M059J (cell line): ENCODE data around the gene SEPHS2. TPM values are rescaled to one million over a fixed set of nuclear protein-coding genes. Genes with fewer than 3 reads are reported as not detected.
"Not testable (repeated sequence)": the region's sequence is repeated elsewhere in the genome, so short reads cannot be mapped to it uniquely, and the experiment has no call there.

Experiments used
- DNase-seq: peaks from one replicate; pipeline ENCODE4 v3.0.0-alpha.2; 2012; ENCODE audit warnings: low read depth
- total RNA-seq: library from RNA; depleted of rRNA; stranded (reverse); fragments of >200 nt; shearing (Covaris generic); gene quantifications from 2 replicates; pipeline ENCODE4 v1.2.3, GENCODE V29; 2014

SEPHS2 gene
- total RNA-seq, 1 experiment from 2014 or later = 11.3 TPM

DNA sequence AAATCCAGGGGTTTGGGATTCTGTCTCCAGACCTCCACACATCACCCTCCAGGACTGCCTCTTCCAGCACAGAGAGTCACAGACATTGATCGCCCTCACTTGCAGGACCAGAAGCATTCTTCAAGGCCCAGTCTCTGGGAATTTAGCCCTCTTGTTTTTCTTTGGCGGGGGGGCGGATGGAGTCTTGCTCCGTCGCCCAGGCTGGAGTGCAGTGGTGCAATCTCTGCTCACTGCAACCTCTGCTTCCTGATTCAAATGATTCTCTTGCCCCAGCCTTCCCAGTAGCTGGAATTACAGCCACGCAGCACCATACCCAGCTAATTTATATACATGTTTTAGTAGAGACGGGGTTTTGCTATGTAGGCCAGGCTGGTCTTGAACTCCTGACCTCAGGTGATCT lies 18.4 kb upstream of the SEPHS2 start:
- DNase-seq = no peak

DNA sequence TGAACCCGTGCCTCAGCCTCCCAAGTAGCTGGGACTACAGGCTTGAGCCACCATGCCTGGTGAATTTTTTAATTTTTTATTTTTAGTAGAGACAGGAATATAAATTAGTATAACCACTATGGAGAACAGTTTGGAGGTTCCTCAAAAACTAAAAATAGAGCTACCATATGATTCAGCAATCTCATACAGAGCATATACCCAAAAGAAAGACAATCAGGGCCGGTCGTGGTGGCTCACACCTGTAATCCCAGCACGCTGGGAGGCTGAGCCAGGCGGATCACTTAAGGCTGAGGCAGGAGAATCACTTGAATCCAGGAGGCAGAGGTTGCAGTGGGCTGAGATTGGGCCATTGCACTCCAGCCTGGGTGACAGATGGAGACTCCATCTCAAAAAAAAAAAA lies 15.8 kb upstream of the SEPHS2 start:
- DNase-seq = not testable (repeated sequence)

DNA sequence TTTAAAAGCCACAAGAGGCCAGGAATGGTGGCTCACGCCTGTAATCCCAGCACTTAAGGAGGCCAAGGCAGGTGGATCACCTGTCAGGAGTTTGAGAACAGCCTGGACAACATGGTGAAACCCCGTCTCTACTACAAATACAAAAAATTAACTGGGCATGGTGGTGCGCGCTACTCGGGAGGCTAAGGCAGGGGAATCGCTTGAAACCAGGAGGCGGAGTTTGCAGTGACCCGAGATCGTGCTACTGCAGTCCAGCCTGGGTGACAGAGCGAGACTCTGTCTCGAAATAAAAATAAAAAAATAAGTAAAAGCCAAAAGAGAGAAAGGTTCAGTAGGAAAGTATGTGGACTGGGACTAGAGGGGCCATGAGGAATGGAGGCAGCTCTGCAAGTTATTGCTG lies 13.8 kb upstream of the SEPHS2 start:
- DNase-seq = no peak

DNA sequence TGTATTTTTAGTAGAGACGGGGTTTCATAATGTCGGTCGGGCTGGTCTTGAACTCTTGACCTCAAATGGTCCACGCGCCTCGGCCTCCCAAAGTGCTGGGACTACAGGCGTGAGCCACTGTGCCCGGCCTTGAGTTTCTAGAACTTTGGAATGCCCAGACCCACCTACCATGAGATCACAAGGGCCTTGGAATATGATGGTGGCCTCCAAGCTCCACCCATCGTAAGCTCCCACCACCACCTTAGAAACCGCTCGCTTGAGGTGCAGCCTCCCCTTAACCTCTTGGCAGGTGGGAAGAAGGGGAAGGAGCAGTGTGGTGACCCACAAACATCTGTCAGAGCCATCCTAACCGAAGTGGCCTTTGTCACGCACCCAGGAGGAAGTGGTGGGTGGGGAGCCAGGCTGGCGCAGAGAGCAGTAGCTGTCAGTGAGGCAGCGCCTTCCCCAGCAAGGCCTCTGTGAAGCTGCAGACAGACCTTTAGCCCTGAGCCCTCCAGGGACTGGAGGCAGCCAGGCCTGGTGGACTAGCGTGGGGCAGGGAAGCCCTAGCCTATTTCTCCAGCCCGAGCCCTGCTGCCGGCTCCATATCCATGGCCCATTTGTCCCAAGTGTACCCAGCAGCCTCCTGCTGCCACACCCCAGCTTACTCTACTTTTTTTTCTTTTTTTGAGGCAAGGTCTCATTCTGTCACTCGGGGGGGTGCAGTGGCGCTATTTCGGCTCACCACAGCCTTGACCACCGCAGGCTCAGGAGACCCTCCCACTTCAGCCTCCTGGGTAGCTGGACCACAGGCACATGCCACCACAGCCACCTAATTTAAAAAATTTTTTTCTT lies 13.1 kb upstream of the SEPHS2 start:
- DNase-seq = no peak

DNA sequence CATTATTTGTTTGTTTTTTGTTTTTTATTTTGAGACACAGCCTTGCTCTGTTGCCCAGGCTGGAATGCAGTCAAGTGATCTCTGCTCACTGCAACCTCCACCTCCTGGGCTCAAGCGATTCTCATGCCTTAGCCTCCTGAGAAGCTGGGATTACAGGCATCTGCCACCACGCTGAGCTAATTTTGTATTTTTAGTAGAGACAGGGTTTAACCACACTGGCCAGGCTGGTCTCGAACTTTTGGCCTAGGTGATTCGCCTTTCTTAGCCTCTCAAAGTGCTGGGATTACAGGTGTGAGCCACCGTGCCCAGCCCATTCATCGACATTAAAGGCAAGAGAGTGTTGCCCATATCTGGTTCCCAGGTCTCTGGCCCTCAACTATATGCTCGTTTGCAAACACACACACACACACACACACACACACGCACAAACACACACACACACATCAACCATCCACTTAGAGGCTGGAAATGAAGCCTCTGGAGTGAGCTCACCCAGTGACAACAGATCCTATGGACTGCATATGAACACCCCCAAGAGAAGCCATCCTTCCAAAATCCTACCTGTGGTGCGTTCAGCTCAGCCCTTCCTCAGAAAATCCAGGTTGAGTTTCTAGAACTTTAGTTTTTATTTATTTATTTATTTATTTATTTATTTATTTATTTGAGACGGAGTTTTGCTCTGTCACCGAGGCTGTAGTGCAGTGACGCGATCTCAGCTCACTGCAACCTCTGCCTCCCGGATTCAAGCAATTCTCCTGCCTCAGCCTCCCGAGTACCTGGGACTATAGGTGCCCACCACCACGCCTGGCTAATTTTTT lies 12.3 kb upstream of the SEPHS2 start:
- DNase-seq = no peak

DNA sequence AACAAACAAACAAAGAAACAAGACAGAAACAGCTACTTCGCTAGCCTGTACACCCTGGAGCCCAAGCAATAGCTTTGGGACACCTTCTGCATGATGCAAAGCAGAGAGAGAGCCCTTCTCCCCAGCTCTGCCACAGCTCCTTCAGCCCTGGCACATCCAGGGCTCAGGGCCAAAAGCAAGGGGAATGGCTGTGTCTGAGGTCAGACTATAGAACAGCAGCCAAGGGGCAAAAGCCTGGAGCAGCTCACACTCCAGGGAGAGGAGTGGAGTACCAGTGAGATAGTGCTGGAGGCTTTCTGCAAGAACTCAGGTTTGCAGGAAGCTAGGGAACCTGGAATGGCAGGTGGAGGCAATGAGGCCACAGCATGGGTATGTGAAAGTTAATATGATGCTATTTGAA lies 11.6 kb upstream of the SEPHS2 start:
- no peak for DNase-seq

DNA sequence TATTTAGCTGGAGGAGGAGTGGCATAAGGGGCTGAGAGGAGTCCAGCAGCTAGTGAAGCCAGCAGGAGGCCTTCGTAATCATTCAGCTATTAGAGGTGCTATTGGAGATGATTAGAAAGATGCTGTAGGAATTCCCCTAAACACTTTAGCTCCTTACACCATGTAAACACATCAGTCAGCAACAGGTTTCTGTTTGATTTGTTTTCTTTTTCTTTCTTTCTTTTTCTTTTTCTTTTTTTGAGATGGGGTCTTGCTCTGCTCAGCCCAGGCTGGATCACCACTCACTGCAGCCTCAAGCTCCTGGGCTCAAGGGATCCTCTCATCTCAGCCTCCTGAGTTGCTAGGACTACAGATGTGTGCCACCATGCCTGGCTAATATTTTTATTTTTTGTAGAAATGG lies 10.6 kb upstream of the SEPHS2 start:
- no peak for DNase-seq

DNA sequence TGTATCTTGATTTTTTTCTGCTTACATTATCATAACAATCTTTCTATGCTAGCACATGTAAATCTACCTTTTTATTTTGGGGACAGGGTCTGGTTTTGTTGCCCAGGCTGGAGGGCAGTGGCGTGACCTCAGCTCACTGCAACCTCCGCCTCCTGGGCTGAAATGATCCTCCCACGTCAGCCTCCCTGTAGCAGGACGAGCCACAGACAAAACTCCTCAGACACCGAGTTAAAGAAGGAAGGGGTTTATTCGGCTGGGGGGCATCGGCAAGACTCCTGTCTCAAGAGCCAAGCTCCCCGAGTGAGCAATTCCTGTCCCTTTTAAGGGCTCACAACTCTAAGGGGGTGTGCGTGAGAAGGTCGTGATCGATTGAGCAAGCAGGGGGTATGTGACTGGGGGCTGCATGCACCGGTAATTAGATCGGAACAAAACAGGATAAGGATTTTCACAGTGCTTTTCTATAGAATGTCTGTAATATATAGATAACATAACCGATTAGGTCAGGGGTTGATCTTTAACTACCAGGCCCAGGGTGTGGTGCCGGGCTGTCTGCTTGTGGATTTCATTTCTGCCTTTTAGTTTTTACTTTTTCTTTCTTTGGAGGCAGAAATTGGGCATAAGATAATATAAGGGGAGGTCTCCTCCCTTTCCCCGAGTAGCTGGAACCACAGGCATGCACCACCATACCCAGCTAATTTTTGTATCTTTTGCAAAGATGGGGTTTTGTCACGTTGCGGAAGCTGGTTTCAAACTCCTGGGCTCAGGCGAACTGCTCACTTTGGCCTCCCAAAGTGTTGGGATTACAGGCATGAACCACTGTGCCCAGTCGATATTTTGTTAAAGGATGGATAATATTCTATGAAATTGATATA lies 7.3 kb upstream of the SEPHS2 start:
- not testable (repeated sequence) for DNase-seq

DNA sequence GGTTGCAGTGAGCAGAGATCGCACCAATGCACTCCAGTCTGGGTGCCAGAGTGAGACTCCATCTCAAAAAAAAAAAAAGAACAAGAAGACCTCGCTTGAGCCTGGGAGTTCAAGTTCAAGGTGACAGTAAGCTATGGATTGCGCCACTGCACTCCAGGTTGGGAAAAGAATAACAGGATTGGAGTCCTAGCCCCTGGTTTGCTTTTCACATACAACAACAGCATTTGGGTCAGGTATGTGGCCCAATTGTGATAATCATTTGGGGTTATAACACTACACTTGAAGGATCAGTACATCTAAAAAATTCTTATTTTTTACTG lies 3.4 kb upstream of the SEPHS2 start:
- no peak for DNase-seq

DNA sequence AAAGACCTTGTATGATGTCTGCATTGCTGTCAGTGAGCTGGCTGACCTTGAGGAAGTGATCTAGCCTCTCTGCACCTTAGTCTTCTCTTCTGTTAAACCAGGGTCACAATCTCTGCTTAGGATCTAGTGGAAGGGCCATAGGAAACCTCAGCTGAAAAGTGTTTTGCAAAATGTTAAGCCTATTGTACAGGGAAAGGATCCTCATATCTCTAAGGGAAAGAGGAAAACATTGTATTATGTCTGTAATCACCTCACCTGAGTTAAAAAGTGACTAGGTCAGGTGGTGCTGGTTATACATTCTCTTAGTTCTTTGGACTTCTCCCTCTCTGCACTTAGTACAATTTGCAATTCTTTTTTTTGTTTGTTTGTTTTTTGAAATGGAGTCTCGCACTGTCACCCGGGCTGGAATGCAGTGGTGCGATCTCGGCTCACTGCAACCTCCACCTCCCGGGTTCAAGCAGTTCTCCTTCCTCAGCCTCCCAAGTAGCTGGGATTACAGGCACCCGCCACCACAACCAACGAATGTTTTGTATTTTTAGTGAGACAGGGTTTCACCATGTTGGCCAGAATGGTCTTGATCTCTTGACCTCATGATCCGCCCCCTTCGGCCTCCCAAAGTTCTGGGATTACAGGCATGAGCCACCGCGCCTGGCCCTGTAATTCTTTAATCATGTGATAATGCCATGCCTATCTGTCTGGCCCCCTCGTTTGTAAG lies 2.0 kb upstream of the SEPHS2 start:
- DNase-seq = no peak

DNA sequence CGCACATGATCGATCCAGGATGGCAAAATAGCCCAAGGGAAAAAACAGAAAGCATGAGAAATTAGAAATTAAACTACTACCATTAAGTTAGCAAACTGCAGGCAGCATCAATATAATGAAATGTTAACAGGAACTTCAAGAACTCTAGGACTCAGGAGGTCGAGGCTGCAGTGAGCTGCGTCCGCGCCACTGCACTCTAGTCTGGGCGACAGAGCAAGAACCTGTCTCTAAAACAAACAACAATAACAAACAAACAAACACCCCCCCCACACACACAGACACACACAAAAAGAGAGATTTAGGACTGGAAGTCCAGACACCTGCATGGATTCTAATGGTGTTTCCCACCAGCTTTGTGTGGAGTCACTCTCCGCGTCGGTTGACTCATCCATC lies 525 bp upstream of the SEPHS2 start:
- DNase-seq = no peak

DNA sequence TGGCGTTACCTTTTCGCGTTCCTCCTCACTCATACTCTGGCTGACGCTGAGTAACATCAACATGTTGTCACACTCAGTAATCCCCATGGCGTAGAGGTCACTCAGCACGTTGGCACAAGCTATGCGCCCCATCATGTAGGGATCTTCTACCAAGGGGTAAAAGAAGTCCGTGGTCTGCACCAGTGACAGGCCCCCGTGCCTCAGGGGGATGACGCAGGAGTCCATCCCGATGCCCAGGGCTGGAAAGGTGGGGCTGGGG lies 596 bp downstream of the SEPHS2 start:
- no peak for DNase-seq

DNA sequence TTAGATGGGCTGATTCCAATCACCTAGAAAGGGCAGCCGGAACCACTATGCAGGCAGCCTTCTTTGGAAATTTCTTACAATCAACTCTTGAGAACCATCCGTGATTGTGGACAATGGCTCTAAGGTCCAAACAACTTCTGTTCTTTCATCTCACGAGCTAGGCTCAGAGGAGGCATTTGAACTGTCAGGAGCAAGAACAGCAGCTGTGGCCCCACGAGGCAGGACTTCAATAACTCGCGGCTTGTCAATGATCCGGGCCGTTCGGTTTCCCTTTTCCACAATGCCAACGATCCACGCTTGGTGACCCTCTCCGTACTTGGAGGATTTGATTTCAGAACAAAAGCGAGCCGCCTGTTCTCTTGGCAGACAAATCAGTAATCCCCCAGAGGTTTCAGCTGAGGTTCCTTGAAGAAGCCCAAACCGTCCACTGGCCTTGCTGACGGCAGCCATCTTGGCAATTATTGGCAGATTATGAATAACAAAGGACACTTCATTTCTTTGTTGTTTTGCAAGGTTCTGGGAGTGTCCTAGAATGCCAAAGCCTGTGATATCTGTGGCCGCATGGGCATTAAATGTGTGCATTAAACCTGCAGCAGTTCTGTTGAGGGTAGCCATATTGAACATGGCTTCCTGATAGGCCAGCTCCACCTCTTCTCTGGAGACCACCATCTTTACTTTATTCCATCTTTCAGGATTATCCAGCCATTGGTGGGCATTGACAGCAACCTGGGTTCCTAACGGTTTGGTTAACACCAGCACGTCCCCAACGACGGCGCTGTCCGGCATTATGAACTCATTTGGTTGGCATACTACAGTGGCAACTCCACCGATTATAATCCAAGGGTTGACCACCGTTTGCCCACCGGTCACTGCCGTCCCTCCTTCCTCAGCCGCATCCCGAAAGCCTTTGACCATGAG lies 1.2 kb downstream of the SEPHS2 start:
- no peak for DNase-seq

DNA sequence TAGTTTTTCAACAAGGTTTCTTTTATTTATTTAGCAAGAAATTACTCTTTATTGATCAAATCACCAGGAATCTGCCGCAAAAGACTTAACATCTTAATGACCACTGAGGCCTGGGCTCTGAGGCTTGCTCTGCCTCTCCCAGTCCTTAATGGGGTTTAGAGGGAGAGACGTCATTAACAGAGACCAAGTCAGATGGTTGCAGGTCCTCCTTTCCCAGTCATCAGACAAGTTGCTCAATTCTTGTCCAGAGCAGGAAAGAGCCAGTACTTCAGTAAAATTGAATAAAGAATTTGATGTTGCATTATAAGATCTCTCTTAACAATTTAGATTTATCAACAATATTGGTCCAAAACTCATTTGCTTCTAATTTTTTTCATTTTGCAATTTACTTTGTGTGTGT lies 2.0 kb downstream of the SEPHS2 start:
- no peak for DNase-seq

DNA sequence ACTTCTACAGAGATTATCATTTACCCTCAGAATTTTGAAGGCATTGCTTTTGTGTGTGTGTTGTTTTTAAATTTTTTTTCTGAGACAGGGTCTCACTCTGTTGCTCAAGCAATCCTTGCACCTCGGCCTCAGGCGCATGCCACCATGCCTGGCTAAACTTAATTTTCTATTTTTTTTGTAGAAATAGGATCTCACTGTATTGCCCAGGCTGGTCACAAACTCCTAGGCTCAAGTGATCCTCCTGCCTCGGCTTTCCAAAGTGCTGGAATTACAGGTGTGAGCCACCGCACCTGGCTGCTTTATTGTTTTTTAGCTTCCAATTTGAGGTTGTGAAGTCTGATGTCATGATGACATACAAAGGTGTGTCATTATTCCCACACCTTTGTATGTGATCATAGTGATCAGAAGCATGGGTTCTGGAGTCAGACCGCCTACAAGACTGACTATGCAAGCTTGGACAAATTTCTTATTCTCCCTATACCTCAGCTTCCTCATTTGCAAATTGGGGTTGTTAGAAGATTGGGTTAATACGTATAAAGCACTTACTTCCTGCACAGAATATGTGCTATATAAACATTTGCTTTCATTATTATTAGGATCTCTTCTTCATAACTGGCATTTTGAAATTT lies 5.8 kb downstream of the SEPHS2 start:
- no peak for DNase-seq

DNA sequence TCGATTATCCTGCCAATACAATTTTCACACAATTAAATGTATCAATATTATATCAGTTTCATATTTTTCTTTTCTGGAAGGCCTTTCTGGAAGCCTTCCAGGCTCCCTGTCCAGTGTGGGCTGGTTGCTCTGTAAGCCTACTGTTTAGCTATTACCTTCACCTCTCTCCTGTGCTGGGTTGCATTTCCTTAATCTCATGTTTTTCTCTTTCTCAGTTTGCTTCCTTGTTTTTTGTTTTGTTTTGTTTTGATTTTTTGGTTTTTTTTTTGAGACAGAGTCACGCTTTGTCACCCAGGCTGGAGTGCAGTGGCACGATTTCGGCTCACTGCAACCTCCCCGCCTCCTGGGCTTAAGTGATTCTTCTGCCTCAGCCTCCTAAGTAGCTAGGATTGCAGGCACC lies 6.8 kb downstream of the SEPHS2 start:
- DNase-seq = no peak

DNA sequence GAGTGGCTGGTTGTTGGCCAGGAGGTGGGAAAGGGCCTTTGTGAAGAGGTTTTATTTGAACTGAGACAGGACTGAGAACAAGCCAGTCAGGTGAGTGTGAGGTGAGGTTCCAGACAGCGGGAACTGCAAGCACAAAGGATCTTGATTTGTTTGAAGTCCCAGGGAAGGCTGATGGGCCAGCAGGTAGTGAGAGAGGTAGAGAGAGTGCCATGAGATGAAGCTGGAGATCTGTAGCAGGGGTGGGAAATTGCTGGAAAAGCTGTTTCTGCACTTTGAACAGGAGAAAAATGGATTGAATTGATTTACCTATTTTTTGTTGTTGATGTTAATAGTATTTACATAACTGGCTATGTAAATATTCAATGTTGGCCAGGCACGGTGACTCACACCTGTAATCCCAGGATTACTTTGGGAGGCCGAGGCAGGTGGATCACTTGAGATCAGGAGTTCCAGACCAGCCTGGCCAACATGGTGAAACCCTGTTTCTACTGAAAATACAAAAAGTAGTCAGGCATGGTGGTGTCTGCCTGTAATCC lies 8.1 kb downstream of the SEPHS2 start:
- DNase-seq = no peak

DNA sequence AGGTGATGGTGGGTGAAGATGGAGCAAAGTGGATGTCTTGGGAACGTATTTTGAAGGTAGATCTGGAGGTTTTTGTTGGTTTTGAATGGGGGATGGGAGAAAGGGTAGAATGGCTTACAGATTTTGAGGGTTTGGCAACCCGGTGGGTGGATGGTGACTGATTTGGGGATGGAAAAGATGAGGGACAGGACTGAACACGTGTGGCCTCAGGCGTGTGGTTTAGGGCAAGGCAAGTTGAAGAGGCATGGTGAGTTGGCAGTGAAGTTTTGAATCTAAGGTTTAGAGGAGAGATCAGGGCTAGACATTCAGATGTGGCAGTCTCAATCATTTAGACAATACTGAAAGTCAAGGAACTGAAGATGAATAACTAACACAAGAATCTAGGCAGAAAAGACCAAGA lies 10.8 kb downstream of the SEPHS2 start:
- DNase-seq = no peak

DNA sequence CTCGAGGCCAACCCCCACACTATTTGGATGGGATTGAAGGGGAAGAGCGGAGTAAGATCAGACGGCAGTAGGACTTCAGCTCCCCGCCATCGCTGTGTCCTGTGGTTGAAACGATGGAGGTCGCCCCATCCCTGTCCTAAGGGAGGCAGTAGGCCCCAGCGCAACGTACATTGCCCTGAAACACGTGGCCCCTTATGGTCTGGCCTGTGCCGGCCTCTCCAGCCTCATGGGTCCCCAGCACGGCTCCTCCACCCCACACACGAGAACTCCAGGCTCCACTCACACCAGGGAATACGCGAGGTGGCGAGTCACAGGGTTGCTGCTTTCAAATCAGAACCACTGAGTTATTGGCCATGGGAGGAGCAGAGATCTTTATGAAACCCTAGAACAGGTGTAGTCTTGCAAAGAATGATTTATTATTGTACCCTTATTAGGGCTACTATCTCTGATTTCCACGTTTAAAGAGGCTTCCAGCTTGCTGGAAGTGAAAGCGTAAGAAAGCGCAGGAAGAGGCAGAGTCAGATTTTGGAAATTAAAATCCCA lies 15.2 kb downstream of the SEPHS2 start:
- DNase-seq = peak; percentile 15
